Hippocampal formation (tissue), 2 donors: ENCODE data around the gene EIPR1.
"Not testable (repeated sequence)": the region's sequence is repeated elsewhere in the genome, so short reads cannot be mapped to it uniquely, and the experiment has no call there.

ENCODE experiments used
- DNase-seq, 2 donors: peaks; one replicate each; lab custom pipeline; 2025; lab: John Stamatoyannopoulos, UW

EIPR1 gene

DNA sequence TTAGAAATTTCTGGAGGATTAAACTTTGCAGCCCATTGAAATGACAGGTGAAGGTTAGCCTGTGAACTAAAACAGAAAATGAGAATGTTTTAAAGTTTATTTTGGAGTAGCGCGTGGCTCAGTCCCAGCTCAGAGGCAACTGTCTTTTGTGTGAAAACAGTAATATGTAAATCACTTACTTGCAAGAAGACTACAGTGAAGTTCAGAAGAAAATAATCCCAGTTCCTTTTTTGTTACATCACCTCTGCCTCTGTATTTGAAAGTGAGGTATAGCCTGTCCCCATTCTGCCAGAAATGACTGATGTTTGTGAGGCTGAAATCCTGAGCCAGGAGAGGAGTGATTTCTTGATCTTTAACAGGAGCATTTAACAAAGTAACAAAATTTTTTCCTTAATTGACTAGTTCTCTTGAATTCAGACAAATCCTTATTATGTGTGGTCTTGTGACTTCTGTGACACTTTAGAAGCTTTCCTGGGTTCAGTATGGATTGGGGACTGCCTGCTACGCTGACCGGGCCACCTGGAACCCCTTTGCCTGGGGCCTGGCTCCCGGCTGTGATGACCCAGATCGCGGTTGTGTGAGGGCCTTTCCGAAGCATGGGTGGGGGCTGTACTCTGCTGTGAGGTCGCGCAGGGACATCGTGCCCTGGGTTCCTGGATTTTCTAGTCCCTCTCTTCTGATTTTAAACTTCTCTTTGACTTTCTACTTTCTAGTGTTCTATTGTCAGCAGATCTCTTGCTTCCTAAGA lies 26.1 kb upstream of the EIPR1 start:
- DNase-seq: no peak

GRCh38 chr2:3399829-3400228 lies 22.2 kb upstream of the EIPR1 start:
- DNase-seq: peak; percentile 76 to 90

DNA sequence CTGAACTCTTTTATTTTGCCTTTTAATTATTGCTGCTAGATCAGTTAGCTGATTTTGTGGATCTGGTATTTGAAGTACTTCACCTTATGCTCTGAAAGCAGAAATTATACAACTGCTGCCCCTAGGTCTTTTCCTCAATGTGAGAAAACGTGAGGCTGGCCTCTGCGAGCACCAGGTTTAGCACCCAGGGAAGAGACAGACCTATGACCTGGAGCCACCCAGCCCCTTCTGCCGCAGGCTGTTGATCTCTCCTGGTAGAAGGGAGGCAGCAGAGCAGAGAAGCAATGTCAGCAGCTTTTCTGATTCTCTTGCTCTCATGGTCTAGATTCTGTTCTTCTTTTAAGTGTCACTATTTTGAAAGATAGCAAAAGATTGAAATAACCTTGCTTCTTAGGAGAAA lies 21.8 kb upstream of the EIPR1 start:
- no peak for DNase-seq

GRCh38 chr2:3398857-3399256 lies 21.2 kb upstream of the EIPR1 start:
- no peak for DNase-seq

DNA sequence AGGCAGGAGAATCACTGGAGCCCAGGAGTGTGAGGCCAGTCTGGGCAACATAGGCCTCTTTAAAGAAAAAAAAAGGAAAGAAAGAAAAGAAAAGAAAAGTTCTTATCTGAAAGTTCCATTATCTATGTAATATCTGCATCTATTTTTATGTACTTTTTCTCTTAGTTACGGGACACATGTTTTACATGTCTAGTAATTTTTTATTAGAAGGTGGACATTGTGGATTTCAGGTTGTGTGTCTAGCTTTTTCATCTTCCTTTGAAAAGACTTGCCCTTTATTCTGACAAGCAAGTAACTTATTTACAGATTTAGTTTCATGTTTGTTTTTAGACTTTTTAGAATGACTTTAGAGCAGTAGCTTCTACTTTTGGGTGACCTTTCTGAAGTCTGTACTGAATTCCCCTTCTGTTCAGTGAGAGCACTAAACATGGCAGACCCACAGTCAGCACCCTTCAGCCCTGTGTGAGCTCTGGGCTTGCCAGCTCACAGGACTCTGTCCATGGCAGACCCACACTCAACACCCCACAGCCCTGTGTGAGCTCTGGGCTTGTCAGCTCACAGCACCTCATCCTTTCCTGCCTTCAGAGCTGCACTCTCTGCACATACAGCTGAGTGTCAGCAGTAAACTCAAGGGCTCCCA lies 19.4 kb upstream of the EIPR1 start:
- DNase-seq: no peak

GRCh38 chr2:3392216-3392615 lies 14.6 kb upstream of the EIPR1 start:
- no peak for DNase-seq

- DNase-seq: no peak
Measured at GRCh38 chr2:3390041-3390440, 12.4 kb upstream of the EIPR1 start.

DNA sequence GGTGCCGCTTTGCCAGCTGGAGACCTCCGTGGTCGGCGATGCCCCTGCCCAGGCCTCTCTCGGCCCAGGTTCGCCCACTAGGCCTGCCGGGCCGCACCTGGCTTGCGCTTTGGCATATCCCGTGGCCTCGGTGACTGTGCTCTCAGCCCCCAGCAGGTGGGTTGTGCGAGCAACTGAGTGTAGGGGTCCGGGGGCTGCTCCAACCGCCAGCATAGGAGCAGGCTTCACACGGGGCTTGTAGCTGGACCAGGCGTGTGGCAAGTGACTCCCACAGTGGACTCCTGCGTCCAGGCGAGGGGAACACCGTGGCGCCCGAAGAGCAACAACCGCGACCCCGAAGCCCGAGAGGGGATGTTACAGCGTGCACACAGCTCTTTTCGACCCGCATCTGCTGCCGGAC lies 11.6 kb upstream of the EIPR1 start:
- no peak for DNase-seq

DNA sequence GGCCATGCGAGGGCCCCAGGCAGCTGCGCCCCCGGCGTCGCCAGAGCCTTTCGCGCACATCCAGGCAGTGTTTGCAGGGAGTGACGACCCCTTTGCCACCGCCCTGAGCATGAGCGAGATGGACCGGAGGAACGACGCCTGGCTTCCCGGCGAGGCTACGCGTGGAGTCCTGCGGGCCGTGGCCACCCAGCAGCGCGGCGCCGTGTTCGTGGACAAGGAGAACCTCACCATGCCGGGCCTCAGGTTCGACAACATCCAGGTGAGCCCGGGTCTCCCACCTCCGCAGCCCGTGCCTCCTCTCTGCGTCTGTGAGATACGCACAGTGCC lies 10.8 kb upstream of the EIPR1 start:
- DNase-seq: no peak

- no peak for DNase-seq
Measured at GRCh38 chr2:3387644-3388411, 10.2 kb upstream of the EIPR1 start.

DNA sequence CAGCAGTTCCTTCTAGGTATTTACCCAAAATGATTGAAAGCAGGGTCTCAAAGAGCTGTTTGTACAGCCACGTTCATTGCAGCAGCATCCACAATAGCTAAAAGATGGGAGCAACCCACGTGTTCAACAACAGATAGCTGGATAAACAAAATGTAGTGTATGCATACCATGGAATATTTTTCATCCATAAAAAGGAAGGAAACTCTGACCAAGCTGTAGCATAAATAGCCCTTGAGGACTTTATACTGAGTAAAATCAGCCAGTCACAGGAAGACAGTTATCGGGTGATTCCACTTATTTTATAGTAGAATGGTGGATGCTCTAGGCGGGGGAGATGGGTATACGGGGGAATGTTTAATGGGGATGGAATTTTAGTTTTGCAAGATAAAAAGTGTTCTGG lies 9.4 kb upstream of the EIPR1 start:
- DNase-seq: no peak

- no peak for DNase-seq
Measured at GRCh38 chr2:3386448-3386958, 8.9 kb upstream of the EIPR1 start.

- DNase-seq: peak; percentile 72 to 86
Measured at GRCh38 chr2:3379647-3380534, 2.3 kb upstream of the EIPR1 start, which contains the start of gene TRAPPC12. Gene TRAPPC12 (plus strand): TSS chr2:3379694. CDS start chr2:3387624, 7,930 bp downstream.

DNA sequence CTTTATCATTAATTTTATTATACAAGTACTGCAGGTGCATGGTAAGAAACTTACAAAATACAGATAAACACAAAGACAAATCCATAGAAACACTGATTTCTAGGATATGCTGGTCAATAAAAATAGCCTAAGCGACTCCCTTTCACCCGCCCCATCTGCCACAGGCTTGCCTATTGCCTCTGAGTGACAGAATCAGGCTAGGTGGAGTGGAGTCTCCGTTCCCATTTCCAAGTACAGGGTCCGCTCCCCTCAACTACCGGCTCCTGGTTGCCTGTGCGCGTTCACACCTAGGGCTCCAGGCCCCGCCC lies 1.7 kb upstream of the EIPR1 start:
- DNase-seq: no peak

DNA sequence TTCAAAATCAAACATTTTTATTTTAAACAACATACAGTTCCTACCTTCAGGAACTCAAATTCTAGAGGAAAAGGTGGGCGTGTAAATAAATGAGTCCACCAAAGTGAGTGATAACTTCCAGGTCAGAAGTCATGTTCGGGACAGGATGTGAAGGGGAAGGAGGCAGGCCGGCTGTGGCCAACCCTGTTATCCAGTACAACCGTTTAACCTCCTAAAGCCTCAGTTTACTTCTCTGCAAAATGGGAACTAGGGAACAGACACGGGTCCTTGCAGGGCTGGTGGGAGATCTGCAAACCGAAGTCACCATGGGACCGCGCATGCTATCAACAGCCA lies 373 bp downstream of the EIPR1 start:
- peak in 1 of 2 donors; percentile 47 for DNase-seq

DNA sequence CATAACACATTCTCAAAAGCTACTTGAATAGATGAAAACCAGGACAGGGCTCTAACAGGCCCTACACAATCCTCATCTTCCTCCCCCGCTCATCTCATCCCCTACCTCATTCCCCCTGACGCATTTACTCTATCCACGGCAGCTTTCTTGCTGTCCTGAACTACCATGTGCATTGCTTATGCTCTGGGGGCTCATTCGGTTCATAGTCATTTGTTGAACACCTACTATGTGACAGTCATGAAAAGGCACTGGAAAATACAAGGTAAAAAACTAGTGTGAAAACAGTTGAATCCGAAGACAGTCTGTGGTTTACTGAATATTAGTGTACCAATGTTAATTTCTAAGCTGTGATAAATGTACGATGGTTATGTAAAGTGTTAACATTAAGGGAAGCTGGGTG lies 797 bp downstream of the EIPR1 start:
- DNase-seq: no peak

- not testable (repeated sequence) for DNase-seq
Measured at GRCh38 chr2:3369340-3370181, 8.1 kb downstream of the EIPR1 start.

GRCh38 chr2:3368261-3368722 lies 9.3 kb downstream of the EIPR1 start:
- DNase-seq: no peak

GRCh38 chr2:3365219-3365618 lies 12.4 kb downstream of the EIPR1 start:
- DNase-seq: no peak

DNA sequence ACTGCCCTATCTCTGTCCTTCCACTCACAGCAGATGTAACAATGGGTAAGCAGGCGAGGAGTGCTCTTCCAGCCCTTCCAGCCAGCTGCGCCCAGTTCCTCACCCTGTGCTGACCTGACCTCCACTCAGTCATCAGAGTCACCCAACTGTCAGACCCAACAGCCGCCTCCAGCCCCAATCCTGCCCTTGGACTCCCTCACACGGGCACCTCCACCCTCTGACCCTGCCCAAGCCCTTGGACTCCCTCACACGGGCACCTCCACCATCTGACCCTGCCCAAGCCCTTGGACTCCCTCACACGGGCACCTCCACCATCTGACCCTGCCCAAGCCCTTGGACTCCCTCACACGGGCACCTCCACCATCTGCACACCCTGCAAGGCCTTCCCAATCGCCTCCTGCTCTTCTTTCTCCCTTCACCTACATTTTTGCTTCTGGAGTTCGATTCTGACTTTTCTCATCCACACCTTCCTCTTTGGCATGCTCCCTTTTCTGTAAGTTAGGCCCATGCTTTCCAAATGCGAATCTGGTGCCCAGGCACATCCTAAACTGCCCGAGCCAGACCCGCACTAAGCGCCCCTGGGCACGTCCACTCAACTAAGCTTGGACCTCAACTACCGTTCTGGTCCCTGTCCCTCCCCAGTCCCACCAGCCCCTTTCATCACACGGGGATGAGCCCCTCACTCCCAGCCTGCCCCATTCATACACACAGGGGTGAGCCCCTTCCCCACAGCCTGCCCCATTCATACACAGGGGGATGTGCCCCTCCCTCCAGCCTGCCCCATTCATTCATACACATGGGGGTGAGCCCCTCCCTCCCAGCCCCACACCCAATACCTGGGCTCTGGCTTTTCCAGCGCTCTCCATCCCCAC lies 15.9 kb downstream of the EIPR1 start:
- DNase-seq: no peak
